GM18519 (cell line): Measurements from ENCODE around the gene ARFIP1.

Source experiments
- ATAC-seq: cut with Tn5 transposase; IDR thresholded peaks from one replicate; pipeline ENCODE4 v1.9.1; 2021; ENCODE audit warnings: mild to moderate bottlenecking, moderate library complexity; ENCODE audit not compliant: unreplicated experiment, low FRiP score

ARFIP1 gene

DNA sequence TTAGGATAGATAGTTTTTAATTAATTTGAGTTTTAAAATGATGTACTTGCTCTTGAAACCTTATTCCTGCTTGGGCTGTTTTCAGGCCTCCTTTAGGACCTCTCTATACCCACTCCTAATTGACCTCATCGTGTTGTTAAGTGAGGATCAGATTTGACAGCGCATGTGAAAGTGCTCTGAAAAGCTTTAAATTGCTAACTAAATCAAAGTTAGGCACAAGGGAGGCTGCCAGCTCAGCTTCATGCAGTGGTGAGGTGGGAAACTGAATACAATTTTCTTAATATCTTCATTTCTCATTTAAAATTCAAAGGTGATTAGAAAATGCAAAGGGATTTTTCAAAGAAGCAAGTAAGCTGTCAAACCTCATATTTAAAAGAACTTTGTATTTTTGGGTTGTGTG lies 176.4 kb downstream of the ARFIP1 start:
- ATAC-seq: no peak

DNA sequence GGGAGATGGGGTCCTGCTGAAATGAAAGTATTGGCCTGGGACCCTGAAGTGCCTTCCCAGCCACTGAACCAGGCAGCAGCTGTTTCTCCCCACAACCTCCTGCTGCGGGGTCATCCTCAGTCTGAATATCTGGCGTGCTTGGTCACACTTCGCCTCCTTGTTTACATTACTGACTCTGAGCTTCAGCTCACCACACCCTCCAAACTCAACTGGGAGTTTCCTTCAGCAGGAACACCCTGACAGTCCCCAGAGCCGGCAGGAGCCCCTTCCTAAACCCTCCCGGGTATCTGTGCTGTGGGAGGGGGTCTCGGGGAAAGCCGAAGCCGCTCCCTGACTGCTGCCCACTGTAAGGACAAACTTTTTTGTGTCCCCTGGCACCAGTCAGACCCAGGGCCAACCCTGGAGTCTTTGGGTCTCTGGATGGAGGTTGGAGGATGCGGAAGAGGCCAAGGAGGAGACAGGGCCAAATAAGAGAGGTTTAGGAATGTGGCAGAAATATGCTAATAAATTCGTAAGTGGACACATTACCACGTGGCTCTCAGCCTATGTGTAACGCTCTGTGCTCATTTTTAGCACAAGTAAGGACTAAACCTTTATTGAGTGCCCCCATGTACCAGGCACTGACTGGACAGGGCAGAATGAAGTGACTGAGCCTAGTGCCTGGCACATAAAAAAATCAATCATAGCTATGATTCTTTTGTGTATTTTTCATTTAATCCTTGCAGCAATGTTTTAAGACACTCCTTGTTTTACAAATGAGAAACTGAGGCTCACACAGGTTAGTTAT lies 177.1 kb downstream of the ARFIP1 start:
- ATAC-seq: no peak

DNA sequence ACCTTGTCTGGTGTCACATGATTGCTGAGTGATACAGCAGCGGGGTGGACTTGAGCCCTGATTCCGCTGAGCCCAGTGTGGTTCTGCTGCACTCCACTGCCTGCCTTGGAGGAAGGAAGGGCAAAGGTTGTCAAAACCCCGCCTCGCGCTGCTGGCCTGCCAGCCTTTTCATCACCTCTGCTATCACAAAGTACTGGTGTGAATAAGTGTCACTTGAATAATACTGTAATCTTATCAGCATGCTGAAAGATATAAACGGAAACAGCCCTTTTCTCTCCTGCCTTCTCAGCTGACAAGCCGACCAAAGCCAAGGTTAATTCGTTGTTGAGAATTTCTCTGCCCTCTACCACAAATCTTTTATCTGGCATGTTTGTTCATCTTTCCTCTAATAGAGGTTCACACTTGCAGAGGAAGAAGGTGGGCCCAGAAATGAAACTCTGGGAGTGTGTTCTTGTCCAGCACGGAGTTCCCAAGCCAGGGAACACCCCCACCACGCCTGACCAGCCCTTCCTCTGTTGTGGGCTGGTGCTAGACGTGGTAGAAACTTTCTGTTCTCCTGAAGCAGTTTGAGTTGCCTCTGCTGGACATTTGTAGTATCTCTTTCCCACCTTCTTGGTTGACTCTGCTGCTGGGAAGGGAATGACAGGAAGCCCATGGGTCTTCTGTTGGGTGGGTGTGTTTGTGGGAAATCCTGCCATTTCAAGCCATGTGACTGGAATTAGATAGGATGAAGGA lies 177.8 kb downstream of the ARFIP1 start:
- no peak for ATAC-seq

DNA sequence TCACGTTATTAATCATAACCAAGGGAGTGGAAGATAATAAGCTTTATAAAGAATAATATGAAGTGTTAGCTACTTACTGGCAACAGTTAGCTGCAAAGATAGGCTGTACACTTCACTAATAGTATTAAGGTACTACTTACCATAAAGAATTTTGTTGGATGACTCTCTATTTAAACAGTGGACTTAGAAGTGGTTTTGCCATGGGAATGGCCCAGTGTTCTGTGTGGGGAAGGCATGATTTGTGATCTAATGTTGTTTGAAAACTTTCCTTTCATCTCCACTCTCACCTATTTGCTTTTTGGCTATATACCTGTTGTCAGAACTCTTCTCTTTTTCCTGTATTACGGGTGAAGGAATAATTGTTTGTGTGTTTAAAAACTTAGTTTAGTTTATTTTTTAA lies 179.3 kb downstream of the ARFIP1 start:
- no peak for ATAC-seq

DNA sequence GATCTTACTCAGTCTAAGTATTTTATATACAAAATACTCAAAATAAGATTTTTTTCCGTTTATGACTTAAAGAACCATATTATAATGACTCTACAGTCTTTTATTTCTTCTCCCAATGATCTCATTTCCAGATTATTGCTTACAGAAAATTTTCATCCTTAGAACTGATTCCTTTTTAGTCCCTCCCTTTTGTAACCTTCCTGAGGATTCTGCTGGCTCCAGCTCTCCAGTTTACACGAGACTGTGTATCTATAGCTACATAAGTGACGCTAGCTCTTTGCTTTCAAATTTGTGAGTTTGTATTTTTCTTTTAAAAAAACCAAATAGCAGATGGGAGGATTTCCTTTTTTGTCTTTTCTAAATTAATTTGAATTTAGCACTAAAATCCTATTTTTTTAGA lies 180.3 kb downstream of the ARFIP1 start:
- no peak for ATAC-seq

DNA sequence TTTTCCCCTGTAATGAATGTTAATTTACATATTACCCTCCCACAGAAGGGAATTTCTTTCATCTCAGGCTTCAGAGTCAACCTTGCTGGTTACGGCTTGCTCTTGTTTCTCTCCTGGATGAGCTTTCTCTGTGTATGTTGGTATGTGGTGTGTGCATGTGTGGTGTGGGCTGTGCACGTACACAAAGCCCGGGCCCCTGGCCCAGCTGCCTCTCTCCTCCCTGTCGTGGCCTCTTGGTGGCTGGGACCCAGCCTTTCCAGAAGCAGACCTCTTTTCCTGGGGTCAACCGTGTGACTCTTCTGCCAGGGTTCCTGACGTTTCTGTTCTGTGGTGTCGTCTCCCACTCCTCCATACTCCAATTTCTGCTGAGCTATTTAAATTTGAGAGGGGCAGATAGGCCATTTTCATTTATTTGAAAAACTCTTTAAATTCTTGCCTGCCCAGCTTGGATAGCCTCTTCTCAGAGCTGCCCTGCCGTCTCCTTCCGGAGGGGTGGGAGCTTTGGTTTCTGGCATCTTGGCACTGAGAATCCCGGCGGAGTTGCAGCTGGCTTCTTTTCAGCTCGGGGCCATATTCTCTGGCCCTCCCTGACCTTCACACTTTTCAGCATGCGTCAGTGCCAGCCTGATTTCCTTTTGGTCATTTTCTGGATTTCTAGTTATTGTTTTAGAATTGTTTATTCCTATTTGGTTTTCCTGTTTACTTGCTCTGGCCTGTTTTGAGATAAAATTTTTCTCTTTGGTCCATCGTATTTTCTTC lies 181.4 kb downstream of the ARFIP1 start:
- ATAC-seq: no peak

DNA sequence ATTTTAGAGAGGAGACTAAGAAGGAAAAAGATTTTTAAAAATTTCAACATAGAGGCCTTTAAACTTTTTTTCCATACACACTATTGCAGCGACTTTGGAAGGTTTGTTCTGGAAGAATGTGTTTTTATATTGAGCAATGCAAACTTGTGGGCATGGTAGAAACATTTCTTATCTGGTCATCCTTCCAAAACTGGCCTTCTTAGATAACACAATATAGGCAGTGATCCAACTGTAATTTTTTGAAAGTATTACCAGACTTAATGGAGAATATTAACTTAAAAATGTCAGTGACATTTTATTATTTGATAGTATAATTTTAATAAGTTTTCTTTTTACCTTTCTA lies 182.0 kb downstream of the ARFIP1 start:
- no peak for ATAC-seq
